Osteocyte (in vitro differentiated cells): ENCODE data around the gene GATA3. TPM values are rescaled to one million over a fixed set of nuclear protein-coding genes. Genes with fewer than 3 reads are reported as not detected.

Experiments
- DNase-seq: peaks from one replicate; pipeline ENCODE4 v3.0.0; 2021; ENCODE audit warnings: mixed read lengths; ENCODE audit not compliant: unreplicated experiment; ENCODE audit errors: extremely low spot score
- H3K27ac Mint-ChIP-seq: one replicate; pipeline ENCODE4 v1.8.0; 2021; ENCODE audit warnings: mild to moderate bottlenecking, mixed read lengths; ENCODE audit not compliant: unreplicated experiment
- H3K27me3 Mint-ChIP-seq: one replicate; pipeline ENCODE4 v1.8.0; 2021; ENCODE audit warnings: mixed read lengths; ENCODE audit not compliant: unreplicated experiment
- H3K36me3 Mint-ChIP-seq: one replicate; pipeline ENCODE4 v1.8.0; 2021; ENCODE audit warnings: mixed read lengths; ENCODE audit not compliant: unreplicated experiment
- H3K4me1 Mint-ChIP-seq: one replicate; pipeline ENCODE4 v1.8.0; 2021; ENCODE audit warnings: mixed read lengths; ENCODE audit not compliant: unreplicated experiment
- H3K4me3 Mint-ChIP-seq: one replicate; pipeline ENCODE4 v1.8.0; 2021; ENCODE audit warnings: mild to moderate bottlenecking, moderate library complexity, mixed read lengths; ENCODE audit not compliant: unreplicated experiment
- H3K9me3 Mint-ChIP-seq: one replicate; pipeline ENCODE4 v1.8.0; 2021; ENCODE audit warnings: mixed read lengths; ENCODE audit not compliant: unreplicated experiment
- total RNA-seq: library from RNA; stranded (reverse); gene quantifications from 2 replicates; pipeline ENCODE4 v1.2.1, GENCODE V29; 2021
- TF ChIP-seq, protein P1 (sequence below): fragments of 200-600 bp; sonication (generic); IDR thresholded peaks from 2 replicates; pipeline ENCODE4 v1.5.0; 2021; ENCODE audit warnings: antibody characterized with exemption, mild to moderate bottlenecking, moderate library complexity

Gene GATA3
- total RNA-seq, 1 donor from 2014 or later = not detected

DNA sequence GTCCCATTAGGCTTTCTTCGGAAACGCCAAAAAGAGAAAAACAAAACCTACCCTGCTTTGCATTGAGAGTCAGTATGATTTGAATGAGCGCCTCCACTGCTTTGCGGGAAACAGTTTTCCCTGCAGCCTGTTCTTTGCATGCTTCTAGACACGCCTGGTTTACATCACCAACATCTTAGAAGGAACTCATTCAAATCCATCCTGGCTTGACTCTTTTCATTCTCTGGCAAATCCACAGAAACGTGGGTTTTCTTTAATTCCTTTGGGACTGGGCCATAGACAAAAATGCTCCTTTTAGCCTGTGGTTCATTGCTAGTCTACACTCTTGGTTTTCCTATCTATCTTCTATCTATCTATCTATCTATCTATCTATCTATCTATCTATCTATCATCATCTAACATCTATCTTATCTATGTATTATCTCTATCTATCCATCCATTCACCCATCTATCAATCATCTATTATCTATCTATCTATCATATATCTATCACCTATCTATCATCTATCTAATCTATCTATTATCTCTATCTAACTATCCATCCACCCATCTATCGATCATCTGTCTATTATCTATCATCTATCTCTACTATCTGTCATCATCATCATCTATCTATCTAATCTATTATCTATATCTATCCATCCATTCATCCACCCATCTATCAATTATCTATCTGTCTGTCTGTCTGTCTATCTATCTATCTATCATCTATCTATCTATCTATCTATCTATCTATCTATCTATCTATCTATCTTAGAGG, 68.3 kb downstream of the GATA3 start:
- no peak for DNase-seq
- Mint-ChIP-seq H3K27me3 (no peaks in the 10 kb centered on the region), H3K27ac (no peak overlapping the region), H3K4me3 (no peak overlapping the region), H3K9me3 (peaks cover 5% of the 10 kb centered on the region), H3K36me3 (no peaks in the 10 kb centered on the region), H3K4me1 (no peaks in the 10 kb centered on the region)
- TF ChIP-seq, protein P1, sequence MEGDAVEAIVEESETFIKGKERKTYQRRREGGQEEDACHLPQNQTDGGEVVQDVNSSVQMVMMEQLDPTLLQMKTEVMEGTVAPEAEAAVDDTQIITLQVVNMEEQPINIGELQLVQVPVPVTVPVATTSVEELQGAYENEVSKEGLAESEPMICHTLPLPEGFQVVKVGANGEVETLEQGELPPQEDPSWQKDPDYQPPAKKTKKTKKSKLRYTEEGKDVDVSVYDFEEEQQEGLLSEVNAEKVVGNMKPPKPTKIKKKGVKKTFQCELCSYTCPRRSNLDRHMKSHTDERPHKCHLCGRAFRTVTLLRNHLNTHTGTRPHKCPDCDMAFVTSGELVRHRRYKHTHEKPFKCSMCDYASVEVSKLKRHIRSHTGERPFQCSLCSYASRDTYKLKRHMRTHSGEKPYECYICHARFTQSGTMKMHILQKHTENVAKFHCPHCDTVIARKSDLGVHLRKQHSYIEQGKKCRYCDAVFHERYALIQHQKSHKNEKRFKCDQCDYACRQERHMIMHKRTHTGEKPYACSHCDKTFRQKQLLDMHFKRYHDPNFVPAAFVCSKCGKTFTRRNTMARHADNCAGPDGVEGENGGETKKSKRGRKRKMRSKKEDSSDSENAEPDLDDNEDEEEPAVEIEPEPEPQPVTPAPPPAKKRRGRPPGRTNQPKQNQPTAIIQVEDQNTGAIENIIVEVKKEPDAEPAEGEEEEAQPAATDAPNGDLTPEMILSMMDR = no peak

DNA sequence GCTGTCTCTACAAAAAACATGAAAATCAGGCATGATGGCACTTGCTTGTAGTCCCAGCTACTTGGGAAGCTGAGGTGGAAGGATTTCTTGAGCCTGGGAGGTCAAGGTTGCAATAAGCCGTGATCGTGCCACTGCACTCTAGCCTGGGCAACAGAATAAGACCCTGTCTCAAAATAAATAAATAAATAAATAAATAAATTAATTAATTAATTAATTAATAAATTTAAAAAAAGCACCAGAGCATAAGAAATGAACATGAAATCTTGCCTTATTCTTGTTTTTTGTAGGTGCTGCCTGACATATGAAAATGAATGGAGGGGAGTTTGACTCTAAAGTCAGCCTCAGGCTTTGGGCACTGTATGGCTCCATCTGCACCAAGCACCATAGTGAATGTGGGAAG, 69.9 kb downstream of the GATA3 start:
- no peaks in the 10 kb centered on the region for H3K36me3 Mint-ChIP-seq
- no peaks in the 10 kb centered on the region for H3K4me1 Mint-ChIP-seq
- H3K27ac Mint-ChIP-seq = no peak overlapping the region
- TF ChIP-seq, protein P1 = no peak
- H3K9me3 Mint-ChIP-seq = peaks cover 5% of the 10 kb centered on the region
- no peak for DNase-seq
- H3K4me3 Mint-ChIP-seq = no peak overlapping the region
- H3K27me3 Mint-ChIP-seq = no peaks in the 10 kb centered on the region

Other genes starting within 250 kb of the GATA3 start
- gene TAF3, start 236.2 kb upstream of the GATA3 start, total RNA-seq = 8.0 and 9.1 TPM in 2 replicates